HG03064 (cell line): ENCODE results near the gene MYH15.

ENCODE experiments used
- ATAC-seq: cut with Tn5 transposase; IDR thresholded peaks from one replicate; pipeline ENCODE4 v1.9.1; 2021; ENCODE audit warnings: low read depth; ENCODE audit not compliant: unreplicated experiment

The MYH15 gene

GRCh38 chr3:108345492-108346205, 164.7 kb downstream of the MYH15 start:
- ATAC-seq, result no peak

GRCh38 chr3:108343491-108343890, 166.9 kb downstream of the MYH15 start:
- ATAC-seq, result no peak

- ATAC-seq, result no peak
Observed at GRCh38 chr3:108342837-108343486, 167.4 kb downstream of the MYH15 start.

- no peak for ATAC-seq
Observed at GRCh38 chr3:108341911-108342310, 168.5 kb downstream of the MYH15 start.

GRCh38 chr3:108338901-108339545, 171.4 kb downstream of the MYH15 start:
- no peak for ATAC-seq

GRCh38 chr3:108334701-108335100, 175.7 kb downstream of the MYH15 start:
- no peak for ATAC-seq

GRCh38 chr3:108333961-108334360, 176.4 kb downstream of the MYH15 start:
- no peak for ATAC-seq

- no peak for ATAC-seq
Observed at GRCh38 chr3:108331792-108332191, 178.6 kb downstream of the MYH15 start.
